Kidney glomerular epithelial cell (primary cell): ENCODE data around the gene CNPY2.
"Not testable (repeated sequence)": the region's sequence is repeated elsewhere in the genome, so short reads cannot be mapped to it uniquely, and the experiment has no call there.

Source experiments
- DNase-seq: peaks from one replicate; lab custom pipeline; 2025; lab: John Stamatoyannopoulos, UW

CNPY2 gene

DNA sequence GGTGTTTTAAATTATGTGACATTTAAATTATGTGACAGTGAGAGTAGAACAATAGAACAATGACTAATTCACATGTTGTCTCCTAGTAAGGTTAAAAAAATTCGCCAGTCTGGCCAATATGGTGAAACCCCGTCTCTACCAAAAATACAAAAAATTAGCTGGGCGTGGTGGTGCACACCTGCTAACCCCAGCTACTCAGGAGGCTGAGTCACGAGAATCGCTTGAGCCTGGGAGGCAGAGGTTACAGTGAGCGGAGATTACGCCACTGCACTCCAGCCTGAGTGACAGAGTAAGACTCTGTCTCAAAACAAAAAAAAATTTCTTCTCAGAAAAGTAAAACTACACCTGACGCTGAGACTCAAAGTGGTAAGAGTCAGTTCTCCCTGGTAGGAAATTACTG is 18.4 kb downstream of the CNPY2 start:
- no peak for DNase-seq

DNA sequence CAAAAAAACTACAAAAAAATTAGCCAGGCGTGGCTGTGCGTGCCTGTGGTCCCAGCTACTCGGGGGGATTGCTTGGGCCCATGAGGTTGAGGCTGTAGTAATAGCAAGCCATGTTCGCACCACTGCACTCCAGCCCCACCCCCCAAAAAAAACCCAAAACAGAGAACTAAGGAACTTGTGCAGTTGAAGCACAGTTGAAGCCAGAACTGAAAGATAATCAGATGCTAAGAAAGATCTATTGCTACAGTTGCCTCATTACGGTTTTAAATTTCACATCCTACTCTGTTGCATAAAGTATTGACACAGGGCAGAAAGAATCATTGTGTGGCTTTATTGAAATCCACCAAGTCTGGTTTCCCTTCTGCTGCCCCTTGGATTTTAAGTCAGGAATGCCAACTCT is 19.5 kb downstream of the CNPY2 start:
- no peak for DNase-seq

DNA sequence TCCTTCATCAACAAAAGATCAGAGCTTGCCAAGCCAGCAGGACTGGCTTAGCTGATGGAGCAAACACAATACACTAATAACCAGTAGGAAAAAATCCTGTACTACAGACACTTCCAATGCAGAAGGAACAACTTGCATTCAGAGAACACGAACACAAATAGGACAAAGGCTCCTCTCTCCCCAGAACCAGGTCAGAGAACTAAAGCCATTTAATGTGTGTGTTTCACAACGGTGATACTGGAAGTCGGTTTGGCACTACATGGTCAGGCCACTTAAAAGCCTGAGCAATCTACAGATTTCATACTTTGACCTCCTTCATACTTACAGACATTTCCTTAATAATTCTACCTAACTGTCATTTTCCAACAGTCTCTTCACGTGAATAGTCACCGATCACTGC is 22.0 kb downstream of the CNPY2 start:
- no peak for DNase-seq

DNA sequence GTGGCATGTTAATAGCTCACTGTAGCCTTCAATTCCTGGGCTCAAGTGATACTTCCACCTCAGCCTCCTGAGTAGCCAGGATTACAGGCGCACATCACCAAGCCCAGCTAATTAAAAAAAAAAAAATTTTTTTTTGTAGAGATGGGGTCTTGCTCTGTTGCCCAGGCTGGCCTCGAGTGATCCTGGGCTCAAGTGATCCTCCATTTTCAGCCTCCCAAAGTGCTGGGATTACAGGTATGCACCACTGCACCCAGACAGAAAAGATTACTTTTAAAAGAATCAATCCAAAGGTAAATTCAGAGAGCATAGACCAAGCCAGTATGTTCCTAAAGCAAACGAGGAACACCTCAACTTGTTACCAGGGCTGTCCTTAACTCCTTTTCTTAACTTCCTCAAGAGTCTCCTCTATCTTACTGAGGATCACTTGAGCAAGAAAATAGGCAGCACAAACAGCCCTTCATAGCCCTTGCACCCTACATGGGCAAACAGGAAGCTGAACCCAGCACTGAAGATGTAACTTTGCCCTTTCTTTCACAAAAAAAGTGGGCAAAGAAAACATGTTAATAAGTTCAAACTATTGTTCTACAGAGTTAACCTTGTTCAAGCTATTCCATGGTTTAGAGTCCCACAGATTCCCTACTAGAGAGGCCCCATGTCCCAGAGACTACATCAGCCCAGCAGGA is 26.9 kb downstream of the CNPY2 start:
- DNase-seq: no peak

DNA sequence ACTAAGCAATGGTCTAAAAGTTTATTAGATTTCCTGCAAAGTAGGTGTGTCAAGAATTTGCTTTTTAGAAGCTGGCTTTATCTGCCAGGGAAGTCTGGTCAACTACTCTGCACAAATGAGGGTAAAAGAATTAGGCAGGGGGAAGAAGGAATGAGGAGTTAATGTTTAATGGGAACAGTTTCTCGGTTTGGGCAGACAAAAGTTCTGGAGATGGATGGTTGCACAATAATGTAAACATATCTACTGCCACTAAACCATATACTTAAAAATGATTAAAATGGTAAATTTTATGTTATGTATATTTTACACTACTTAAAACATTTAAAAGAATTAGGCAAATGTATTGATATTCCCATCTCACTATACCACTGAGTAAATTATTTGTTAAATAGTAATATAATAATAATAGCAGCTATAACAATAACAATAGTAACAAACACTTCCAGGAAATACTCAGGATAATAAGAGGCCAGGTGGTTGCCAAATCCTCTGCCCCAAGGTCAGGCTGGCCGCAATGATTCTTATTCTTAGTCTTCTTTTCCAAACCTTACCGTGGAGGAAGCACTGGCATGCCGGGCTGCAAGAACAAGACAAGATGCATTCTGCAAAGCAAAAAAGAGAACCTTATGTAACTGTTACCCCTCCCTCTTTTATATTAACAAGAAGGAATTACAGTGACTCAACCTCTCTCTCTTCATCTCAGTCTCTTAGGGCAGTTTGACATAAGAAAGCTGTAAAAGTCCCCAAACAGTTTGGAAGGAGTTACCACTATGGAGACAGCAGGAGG is 29.6 kb downstream of the CNPY2 start:
- DNase-seq: no peak

DNA sequence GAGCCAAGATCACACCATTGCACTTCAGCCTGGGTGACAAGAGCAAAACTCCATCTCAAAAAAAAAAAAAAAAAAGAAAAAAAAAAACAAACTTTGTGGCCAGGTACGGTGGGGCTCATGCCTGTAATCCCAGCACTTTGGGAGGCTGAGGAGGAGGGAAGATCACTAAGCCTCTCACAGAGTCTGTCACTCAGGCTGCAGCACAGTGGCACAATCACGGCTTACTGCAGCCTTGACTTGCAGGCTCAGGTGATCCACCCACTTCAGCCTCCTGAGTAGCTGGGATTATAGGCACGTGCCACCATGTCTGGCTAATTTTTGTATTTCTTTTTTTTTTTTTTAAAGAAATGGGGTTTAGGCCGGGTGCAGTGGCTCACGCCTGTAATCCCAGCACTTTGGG is 31.5 kb downstream of the CNPY2 start:
- DNase-seq: not testable (repeated sequence)

DNA sequence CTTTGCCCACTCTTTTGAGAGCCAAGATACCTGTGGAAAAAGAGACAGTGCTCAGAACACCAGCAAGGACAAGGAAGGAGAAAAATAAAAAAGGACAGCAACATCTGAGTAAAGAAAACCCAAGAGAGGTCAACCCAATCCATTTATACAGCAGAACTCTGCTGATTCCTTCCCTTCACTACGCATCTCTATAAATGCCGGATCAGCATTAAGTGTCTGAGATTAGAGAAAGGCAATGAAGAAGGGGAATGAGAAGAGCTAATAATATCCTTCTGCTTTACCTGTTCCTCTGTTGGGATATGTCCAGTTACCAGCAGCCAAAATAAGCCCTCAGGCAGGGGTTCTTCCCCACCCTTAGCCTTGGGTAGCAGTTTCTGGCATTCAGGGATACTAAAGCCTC is 33.2 kb downstream of the CNPY2 start:
- no peak for DNase-seq

DNA sequence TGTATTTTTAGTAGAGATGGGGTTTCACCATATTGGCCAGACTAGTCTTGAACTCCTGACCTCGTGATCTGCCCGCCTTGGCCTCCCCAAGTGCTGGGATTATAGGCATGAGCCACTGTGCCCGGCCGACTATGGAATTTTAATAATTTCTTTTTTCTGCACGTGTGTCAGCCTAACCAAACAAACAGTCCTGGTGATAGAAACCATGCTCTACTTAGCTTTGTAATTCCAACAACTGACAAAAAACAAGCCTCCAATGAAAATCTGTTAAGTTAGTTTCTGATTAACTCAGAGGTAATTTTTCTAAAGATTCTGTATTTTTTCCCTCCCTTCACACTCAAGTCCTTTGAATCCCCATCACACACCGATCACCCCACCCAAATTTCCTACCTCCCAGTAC is 33.8 kb downstream of the CNPY2 start:
- no peak for DNase-seq

DNA sequence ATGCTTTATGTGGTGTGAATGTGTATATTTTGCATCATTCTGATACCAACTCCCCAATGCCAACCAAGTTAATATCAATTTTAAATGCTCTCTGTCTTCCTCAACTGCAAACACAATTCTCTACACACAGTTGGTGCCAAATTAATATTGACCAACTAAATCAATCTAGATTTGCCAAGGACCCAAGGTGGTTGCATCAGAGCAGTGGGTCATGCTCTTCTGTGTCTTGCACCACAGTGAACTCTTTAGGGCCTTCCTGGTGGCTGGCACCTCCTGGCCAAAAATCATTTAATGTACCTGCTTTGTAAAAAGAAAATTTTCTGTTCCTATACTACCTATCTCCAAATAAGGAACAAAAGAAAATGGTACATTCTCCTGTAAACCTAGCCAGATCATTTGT is 34.9 kb downstream of the CNPY2 start:
- DNase-seq: no peak

DNA sequence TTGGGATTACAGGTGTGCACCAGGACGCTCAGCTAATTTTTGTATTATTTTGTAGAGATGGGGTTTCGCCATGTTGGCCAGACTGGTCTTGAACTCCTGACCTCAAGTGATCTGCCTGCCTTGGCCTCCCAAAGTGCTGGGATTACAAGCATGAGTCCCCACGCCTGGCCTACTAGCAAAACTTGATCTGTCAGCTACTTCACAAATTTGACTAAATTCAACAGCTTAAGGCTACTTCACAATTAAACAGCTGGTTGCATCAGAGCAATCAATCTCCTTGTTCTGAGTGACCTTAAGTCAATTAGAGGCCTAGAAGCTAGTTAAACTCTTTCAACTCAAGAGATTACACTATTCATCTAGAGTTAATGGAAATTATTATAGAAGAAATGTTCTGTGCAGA is 36.9 kb downstream of the CNPY2 start:
- DNase-seq: no peak

DNA sequence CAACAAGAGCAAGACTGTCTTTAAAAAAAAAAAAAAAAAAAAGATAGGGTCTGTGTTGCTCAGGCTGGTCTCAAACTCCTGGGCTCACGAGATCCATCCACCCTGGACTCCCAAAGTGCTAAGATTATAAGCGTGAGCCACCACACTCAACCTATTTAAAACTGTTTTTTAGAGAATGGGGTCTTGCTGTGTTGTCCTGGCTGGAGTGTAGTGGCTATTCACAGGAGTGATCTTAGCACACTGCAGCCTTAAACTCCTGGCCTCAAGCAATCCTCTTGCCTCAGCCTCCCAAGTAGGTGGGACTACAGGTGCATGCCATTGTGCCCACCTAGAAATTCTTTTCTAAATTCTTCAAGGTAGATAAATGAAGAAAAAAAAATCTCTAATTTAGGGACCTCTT is 41.5 kb downstream of the CNPY2 start:
- DNase-seq: no peak

DNA sequence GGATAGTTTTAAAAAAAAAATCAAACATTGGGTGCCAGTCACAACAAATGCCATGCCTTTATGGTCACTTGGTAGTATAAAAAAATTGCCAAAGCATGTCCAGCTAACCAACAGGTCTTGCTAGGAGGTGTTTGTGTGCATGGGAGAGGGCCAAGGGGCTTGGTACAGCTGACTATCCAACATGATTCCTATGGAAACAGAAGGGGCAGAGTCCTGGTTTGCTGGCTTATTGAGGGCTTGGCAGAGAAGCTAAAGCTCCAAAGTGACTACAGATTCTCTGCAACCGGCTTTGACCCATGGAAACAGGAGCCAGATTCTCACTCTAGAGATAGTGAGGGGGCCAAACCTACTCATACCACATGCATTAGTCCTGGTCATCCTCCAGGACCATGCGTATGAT is 43.3 kb downstream of the CNPY2 start:
- not testable (repeated sequence) for DNase-seq

DNA sequence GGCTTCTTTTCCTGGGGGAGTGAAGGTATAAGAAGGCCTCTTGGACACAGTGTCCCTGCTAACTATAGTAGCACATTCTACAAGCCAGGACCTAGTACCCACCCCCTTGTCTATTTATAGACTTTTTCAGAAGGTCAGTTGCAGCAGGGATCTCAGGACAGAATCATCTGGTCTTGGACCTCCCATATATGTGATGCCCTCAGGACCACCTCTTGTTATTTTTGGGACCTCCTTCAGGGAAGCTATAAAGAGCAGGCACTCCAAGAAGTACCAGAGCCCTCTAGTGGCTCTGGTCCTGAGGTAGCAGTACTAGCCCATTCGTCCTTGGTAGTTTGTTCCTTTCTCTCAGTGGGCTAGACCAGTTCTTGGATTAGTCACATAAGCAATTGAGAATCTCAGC is 44.8 kb downstream of the CNPY2 start:
- no peak for DNase-seq

DNA sequence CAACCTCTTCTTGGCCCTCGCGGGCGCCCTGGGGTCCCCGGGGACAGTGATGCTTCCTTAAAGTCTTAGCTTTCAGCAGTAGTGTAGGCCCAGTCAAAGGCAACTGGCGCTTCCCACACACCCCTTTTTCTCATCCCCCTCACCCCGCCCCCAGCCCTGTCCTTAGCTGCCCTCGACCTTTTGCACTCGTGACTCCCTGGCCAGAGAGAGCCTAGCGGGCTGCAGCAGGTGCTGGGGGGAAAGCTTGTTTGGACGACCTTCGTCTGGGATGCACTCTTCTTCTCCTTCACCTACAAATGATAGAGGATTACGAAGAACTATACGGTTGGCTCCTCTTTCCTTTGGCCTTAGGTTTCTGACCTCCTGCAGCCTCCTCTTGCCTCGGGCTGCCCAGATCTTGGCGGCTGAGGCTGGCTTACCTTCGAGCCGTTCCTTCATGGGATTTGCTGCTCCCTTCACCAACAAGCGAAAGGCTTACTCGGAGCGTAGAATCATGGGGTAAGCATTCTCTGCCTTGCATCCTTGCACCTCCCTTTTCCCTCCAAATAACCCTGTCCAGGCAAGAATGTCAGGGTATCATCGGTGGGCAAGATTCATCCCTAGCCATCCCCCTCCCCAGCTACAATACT is 48.2 kb downstream of the CNPY2 start:
- DNase-seq: no peak

DNA sequence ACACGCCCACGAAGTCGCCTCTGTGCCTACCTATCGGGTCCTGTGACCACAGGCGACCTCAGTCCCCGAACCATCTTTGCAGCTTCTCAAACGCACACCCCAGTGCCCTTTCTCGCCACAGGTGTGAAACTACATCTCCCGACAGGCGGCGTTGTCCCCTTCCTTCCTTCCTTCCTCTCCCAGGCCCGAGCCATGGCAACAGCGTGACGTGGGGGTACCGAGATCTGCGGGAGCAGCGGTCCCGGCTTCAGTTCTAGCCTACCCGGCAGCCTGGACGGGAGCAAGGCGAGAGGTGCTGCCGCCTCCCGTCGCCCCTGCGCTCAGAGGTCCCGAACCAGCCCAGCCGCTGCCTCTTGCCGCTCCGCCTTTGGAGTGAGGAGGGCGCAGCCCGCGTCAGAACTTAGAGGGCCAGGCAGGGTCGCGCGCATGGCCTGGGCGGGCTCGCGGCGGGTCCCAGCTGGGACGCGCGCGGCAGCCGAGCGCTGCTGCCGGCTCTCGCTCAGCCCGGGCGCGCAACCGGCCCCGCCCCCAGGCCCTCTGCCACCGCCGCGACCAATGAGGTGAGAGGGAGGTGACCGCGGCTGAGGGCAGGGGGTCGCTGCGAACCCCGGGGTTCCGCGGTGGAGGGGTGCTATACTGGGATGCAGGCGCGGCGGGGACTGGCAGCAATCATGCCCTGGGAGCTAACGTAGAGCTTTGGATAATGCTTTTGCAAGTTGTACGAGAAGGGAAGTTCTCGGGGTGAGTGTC is 48.9 kb downstream of the CNPY2 start, which contains the start of gene COQ10A:
Gene COQ10A (plus strand): TSS at position 250 of the 750 bp plus-strand sequence. CDS start 177 bp downstream, at position 427.
- peak; percentile 89 for DNase-seq

DNA sequence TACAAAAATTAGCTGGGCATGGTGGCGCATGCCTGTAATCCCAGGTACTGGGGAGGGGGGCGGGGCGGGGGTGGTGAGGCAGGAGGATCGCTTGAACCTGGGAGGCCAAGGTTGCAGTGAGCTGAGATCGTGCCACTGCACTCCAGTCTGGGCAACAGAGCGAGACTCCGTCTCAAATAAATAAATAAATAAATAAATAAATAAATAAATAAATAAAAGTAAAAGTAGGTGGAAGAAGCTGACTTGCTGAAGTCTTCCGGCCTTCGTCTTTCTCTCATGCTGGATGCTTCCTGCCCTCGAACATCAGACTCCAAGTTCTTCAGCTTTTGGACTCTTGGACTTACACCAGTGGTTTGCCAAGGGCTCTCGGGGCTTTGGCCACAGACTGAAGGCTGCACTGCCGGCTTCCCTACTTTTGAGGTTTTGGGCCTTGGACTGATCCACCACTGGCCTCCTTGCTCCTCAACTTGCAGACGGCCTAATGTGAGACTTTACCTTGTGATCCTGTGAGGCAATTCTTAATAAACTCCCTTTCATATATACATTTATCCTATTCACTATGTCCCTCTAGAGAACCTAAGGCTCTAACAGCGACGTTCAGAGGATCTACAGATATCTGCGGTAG is 49.6 kb downstream of the CNPY2 start:
- not testable (repeated sequence) for DNase-seq

DNA sequence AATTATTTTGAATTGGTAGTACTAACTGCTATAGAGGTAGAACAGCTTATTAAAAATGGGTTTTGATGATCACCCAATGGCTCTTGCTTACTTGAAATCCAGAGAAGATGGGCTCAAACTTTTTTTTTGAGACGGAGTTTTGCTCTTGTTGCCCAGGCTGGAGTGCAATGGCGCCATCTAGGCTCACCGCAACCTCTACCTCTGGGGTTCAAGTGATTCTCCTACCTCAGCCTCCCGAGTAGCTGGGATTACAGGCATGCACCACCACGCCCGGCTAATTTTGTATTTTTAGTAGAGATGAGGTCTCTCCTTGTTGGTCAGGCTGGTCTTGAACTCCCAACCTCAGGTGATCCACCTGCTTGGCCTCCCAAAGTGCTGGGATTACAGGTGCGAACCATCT is 52.8 kb downstream of the CNPY2 start:
- not testable (repeated sequence) for DNase-seq

DNA sequence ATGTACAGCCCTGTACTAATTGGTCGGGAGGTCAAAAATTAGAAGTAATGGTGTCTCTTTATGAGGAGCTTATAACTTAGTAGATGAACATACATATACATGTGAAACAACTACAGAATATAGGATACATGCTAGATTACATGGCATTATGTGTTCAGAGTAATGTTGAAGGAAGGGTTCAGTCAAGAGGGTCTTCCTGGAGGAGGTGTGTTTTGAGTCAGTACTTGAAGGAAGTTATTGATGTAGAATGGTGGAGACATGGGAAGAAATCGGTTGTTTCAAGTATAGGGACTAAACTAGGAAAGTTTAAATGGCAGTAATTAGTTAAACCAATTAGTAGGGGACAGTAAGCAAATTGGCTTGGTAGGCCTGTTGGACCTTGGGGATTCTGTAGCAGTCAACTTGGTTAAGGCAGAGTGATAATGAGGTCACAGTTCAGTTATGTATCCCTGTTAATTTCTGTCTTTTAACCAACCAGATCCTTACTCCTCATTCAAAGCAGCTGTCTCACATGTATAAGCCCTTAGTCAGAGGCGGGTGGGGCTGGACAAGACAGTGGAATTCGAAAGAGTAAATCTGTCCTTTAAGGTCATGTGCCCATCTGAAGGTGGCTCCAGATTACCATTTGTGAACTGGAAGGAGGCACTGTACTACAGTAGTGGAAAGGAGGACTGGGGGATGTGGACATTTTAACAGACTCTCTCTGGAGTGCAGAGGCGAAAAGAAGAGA is 54.1 kb downstream of the CNPY2 start:
- peak; percentile 89 for DNase-seq

DNA sequence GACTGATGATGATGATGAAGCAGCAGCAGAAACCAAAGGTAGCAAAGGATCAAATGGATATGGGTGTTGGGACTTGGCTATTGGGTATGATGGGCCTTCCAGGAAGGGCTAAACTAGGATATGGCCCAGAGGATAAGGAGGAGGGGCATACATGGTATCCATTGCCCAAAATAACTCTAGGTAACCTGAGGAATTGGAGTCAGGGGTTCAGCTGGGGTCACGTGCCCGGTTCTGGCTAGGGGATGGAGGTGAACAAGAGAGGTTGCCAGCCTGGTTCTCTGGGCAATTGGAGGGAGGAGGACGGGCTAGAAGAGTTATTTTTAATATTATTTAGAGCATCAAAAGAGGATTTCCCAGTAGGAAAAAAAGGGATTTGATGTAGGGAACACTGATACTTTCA is 54.9 kb downstream of the CNPY2 start:
- no peak for DNase-seq

DNA sequence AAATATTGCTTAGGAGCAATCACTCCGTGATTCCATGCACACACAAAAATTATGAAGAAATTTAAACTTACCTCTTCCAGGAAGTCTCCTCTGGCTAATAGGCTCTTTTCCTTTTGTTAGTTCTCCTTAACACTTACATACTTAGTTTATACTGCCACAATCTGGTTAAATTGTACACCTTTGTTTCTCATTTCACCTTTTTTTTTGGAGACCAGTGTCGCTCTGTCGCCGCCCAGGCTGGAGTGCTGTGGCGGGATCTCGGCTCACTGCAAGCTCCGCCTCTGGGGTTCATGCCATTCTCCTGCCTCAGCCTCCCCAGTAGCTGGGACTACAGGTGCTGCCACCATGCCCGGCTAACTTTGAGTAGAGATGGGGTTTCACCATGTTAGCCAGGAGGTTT is 55.4 kb downstream of the CNPY2 start:
- DNase-seq: no peak
